Adrenal gland (tissue), 5 donors: ENCODE measurements around the gene PCYOX1L.

Experiments
- POLR2A ChIP-seq, 2 donors: fragments of 450-650 bp; IDR thresholded peaks; one replicate each; pipeline ENCODE4 v1.6.1; 2017; ENCODE audit warnings: antibody characterized with exemption in 2 of 2, mild to moderate bottlenecking in 2 of 2, moderate library complexity in 1 of 2
- TF ChIP-seq, protein P1 (sequence below), 6 experiments: fragments of 450-650 bp in 4 of 6; fragments of 200-600 bp in 2 of 6; sonication (generic) in 1 of 6; IDR thresholded peaks; 1 replicate in 5 of 6; 2 replicates in 1 of 6; pipeline versions ENCODE4 v1.5.1 to v1.8.0; 2016 to 2021; ENCODE audit warnings: antibody characterized with exemption in 6 of 6, mild to moderate bottlenecking in 2 of 6, moderate library complexity in 1 of 6
- donor health status: DM: no; HTN: no; CAD: no.

DNA sequence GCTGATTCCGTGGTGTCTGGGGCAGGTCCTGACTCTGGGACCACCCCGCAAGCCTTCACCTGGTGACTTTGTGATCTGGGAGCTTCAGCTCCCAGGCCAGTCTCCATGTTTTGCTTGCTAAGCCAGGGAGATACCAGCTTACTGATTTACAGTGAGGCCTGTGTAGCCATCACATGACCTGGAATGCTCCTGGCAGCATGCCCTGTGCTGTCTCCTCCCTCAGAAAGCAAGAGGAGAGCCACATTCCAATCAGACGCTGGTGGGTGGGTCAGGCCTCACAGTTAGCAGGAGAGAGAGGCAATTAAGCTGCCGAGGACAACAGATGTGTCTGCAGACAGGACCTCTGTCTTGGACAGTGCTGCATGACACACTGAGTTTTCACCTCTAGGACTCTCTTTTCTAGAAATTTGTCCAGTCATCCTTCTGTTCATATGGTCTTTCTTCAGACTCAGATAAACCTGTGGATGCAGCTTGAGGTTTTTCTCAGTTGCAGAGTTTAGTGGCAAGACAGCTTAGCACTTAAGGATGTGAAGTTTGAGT, 37.0 kb upstream of the PCYOX1L start:
- TF ChIP-seq, protein P1, sequence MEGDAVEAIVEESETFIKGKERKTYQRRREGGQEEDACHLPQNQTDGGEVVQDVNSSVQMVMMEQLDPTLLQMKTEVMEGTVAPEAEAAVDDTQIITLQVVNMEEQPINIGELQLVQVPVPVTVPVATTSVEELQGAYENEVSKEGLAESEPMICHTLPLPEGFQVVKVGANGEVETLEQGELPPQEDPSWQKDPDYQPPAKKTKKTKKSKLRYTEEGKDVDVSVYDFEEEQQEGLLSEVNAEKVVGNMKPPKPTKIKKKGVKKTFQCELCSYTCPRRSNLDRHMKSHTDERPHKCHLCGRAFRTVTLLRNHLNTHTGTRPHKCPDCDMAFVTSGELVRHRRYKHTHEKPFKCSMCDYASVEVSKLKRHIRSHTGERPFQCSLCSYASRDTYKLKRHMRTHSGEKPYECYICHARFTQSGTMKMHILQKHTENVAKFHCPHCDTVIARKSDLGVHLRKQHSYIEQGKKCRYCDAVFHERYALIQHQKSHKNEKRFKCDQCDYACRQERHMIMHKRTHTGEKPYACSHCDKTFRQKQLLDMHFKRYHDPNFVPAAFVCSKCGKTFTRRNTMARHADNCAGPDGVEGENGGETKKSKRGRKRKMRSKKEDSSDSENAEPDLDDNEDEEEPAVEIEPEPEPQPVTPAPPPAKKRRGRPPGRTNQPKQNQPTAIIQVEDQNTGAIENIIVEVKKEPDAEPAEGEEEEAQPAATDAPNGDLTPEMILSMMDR (IDR thresholded peaks at IDR 0.05) = no peak
- peak in 1 of 2 donors; percentile 38 for TF ChIP-seq POLR2A (IDR thresholded peaks at IDR 0.05)
